GM23248 (cell line): Measurements from ENCODE around the gene GAB2. TPM values are rescaled to one million over a fixed set of nuclear protein-coding genes. Genes with fewer than 3 reads are reported as not detected.

ENCODE experiments used
- DNase-seq: peaks from one replicate; pipeline ENCODE4 v3.0.0-alpha.2; 2015
- H2AFZ ChIP-seq: fragments of 200-600 bp; sonication (generic); 2 replicates; pipeline ENCODE4 v1.6.1; 2016; ENCODE audit warnings: antibody characterized with exemption
- H3F3A ChIP-seq: fragments of 200-600 bp; sonication (generic); 2 replicates; pipeline ENCODE4 v1.6.1; 2016; ENCODE audit warnings: mild to moderate bottlenecking, antibody characterized with exemption, mixed run types; ENCODE audit not compliant: insufficient read depth
- H3K27ac ChIP-seq: fragments of 200-600 bp; sonication (generic); 2 replicates; pipeline ENCODE4 v1.5.1; 2016; ENCODE audit warnings: mild to moderate bottlenecking
- H3K27me3 ChIP-seq: fragments of 200-600 bp; sonication (generic); replicated peaks from 2 replicates; pipeline ENCODE4 v1.6.1; 2016; ENCODE audit warnings: mild to moderate bottlenecking; ENCODE audit not compliant: insufficient read depth
- H3K36me3 ChIP-seq: fragments of 200-600 bp; sonication (generic); 2 replicates; pipeline ENCODE4 v1.6.1; 2016; ENCODE audit warnings: low read depth, mild to moderate bottlenecking
- H3K4me1 ChIP-seq: fragments of 200-600 bp; sonication (generic); 2 replicates; pipeline ENCODE4 v1.6.1; 2016; ENCODE audit warnings: mild to moderate bottlenecking; ENCODE audit not compliant: insufficient read depth
- H3K4me2 ChIP-seq: fragments of 200-600 bp; sonication (generic); one replicate; pipeline ENCODE4 v1.6.1; 2016; ENCODE audit warnings: mild to moderate bottlenecking; ENCODE audit not compliant: unreplicated experiment
- H3K4me3 ChIP-seq: fragments of 200-600 bp; sonication (generic); 2 replicates; pipeline ENCODE4 v1.5.1; 2016; ENCODE audit warnings: mild to moderate bottlenecking
- H3K79me2 ChIP-seq: fragments of 200-600 bp; sonication (generic); 2 replicates; pipeline ENCODE4 v1.6.1; 2016; ENCODE audit warnings: mild to moderate bottlenecking; ENCODE audit not compliant: insufficient read depth
- H3K9ac ChIP-seq: fragments of 200-600 bp; sonication (generic); 2 replicates; pipeline ENCODE4 v1.6.1; 2016; ENCODE audit warnings: mild to moderate bottlenecking
- H3K9me2 ChIP-seq: fragments of 200-600 bp; sonication (generic); 2 replicates; pipeline ENCODE4 v1.6.1; 2016; ENCODE audit warnings: mixed run types, mild to moderate bottlenecking, moderate library complexity; ENCODE audit not compliant: insufficient read depth
- H3K9me3 ChIP-seq: fragments of 200-600 bp; sonication (generic); one replicate; pipeline ENCODE4 v1.6.1; 2017; ENCODE audit warnings: low read depth
- H4K20me1 ChIP-seq: fragments of 200-600 bp; sonication (generic); 2 replicates; pipeline ENCODE4 v1.6.0; 2016; ENCODE audit not compliant: insufficient read depth
- EZH2 ChIP-seq: fragments of 200-600 bp; sonication (generic); IDR thresholded peaks from 2 replicates; pipeline ENCODE4 v1.6.1; 2018; ENCODE audit warnings: antibody characterized with exemption, mild to moderate bottlenecking; ENCODE audit not compliant: insufficient read depth, poor library complexity, severe bottlenecking
- EZH2phosphoT487 ChIP-seq: fragments of 200-600 bp; sonication (generic); IDR thresholded peaks from 2 replicates; pipeline ENCODE4 v1.6.1; 2018; ENCODE audit warnings: antibody characterized with exemption, moderate library complexity, mild to moderate bottlenecking, low read depth; ENCODE audit not compliant: insufficient read depth
- WGBS, 2 experiments: methylation state at CpG; one replicate each; pipeline ENCODE4 v1.1.6; 2015 to 2017; ENCODE audit warnings: low lambda C conversion rate in 2 of 2, low coverage in 1 of 2; ENCODE audit errors: missing lambda C conversion rate in 2 of 2; 5-methylcytosine and 5-hydroxymethylcytosine counted together
- in situ Hi-C: fragments of 300-500 bp; cut with MboI; formaldehyde crosslinking; loops from 2 replicates; pipeline ENCODE4 v1.15.0; 2020
- polyA plus RNA-seq: library from polyadenylated mRNA; unstranded; fragments of >200 nt; fragmentation: Nextera tagmentation; extraction: Ambion mirVana; gene quantifications from 2 replicates; pipeline ENCODE4 v1.2.1, GENCODE V29; 2016
- total RNA-seq: library from RNA; depleted of rRNA; stranded (reverse); fragments of >200 nt; shearing (Covaris generic); gene quantifications from 2 replicates; pipeline ENCODE4 v1.2.3, GENCODE V29; 2014

The GAB2 gene
- total and polyA plus RNA-seq, 2 experiments from 2014 or later: 1.8 to 12.2 TPM

GRCh38 chr11:78331711-78332110 lies 85.9 kb downstream of the GAB2 start:
- H3K4me2 ChIP-seq: no peak overlapping the region
- no peaks in the 10 kb centered on the region for H4K20me1 ChIP-seq
- H3K4me3 ChIP-seq: no peak overlapping the region
- TF ChIP-seq EZH2 (no peak), EZH2phosphoT487 (no peak)
- H3K79me2 ChIP-seq: no peaks in the 10 kb centered on the region; the same call in 1 of the 2 replicates
- H3K9me3 ChIP-seq: no peaks in the 10 kb centered on the region
- in situ Hi-C loops: no loop called here
- no peak for DNase-seq
- no peak overlapping the region for H2AFZ ChIP-seq
- H3K9me2 ChIP-seq: no peaks in the 10 kb centered on the region
- H3F3A ChIP-seq: no peaks in the 10 kb centered on the region
- no peak overlapping the region for H3K9ac ChIP-seq
- 96 to 97% methylated on average over 3 of the region's 3 CpGs for WGBS, 2 experiments
- no peaks in the 10 kb centered on the region for H3K27me3 ChIP-seq
- H3K27ac ChIP-seq: no peak overlapping the region
- H3K4me1 ChIP-seq: 0 out of 2 replicates have a peak, but pooled peaks cover 5% of the 10 kb centered on the region
- no peaks in the 10 kb centered on the region for H3K36me3 ChIP-seq

- TF ChIP-seq EZH2phosphoT487 (no peak), EZH2 (no peak)
- H3K4me3 ChIP-seq: no peak overlapping the region
- no peak overlapping the region for H3K27ac ChIP-seq
- no peaks in the 10 kb centered on the region for H3K9me3 ChIP-seq
- H3K9me2 ChIP-seq: no peaks in the 10 kb centered on the region
- no peaks in the 10 kb centered on the region for H3K36me3 ChIP-seq
- H3K4me1 ChIP-seq: 0 out of 2 replicates have a peak, but pooled peaks cover 5% of the 10 kb centered on the region
- H2AFZ ChIP-seq: no peak overlapping the region
- no peak overlapping the region for H3K9ac ChIP-seq
- no peaks in the 10 kb centered on the region for H3F3A ChIP-seq
- in situ Hi-C loops: no loop called here
- H3K27me3 ChIP-seq: no peaks in the 10 kb centered on the region
- no peak overlapping the region for H3K4me2 ChIP-seq
- 81 to 83% methylated on average over 3 of the region's 3 CpGs for WGBS, 2 experiments
- no peaks in the 10 kb centered on the region for H4K20me1 ChIP-seq
- H3K79me2 ChIP-seq: no peaks in the 10 kb centered on the region; the same call in 1 of the 2 replicates
- no peak for DNase-seq
Observed at GRCh38 chr11:78330361-78330760, 87.3 kb downstream of the GAB2 start.

GRCh38 chr11:78327945-78328344 lies 89.7 kb downstream of the GAB2 start:
- Histone ChIP-seq H3K4me3 (no peak overlapping the region), H3K4me2 (no peak overlapping the region), H3K9me2 (no peaks in the 10 kb centered on the region), H3K27me3 (no peaks in the 10 kb centered on the region), H3K4me1 (0 out of 2 replicates have a peak, but pooled peaks cover 5% of the 10 kb centered on the region), H3K36me3 (no peaks in the 10 kb centered on the region), H2AFZ (no peak overlapping the region), H3K9me3 (no peaks in the 10 kb centered on the region), H3K27ac (no peak overlapping the region), H3F3A (no peaks in the 10 kb centered on the region), H3K79me2 (no peaks in the 10 kb centered on the region; the same call in 1 of the 2 replicates), H3K9ac (no peak overlapping the region), H4K20me1 (no peaks in the 10 kb centered on the region)
- TF ChIP-seq EZH2: no peak
- no peak for TF ChIP-seq EZH2phosphoT487
- no peak for DNase-seq
- in situ Hi-C loops: no loop called here
- 87 to 89% methylated on average over 6 of the region's 6 CpGs for WGBS, 2 experiments

GRCh38 chr11:78325274-78325781 lies 92.3 kb downstream of the GAB2 start:
- no peaks in the 10 kb centered on the region for H3F3A ChIP-seq
- no peak overlapping the region for H3K4me2 ChIP-seq
- H3K9ac ChIP-seq: no peak overlapping the region
- no peak for TF ChIP-seq EZH2
- TF ChIP-seq EZH2phosphoT487: no peak
- no peaks in the 10 kb centered on the region for H3K36me3 ChIP-seq
- H3K9me2 ChIP-seq: no peaks in the 10 kb centered on the region
- no peak overlapping the region for H3K4me3 ChIP-seq
- peaks cover under 1% of the 10 kb centered on the region; the same call in 1 of the 2 replicates for H3K79me2 ChIP-seq
- no peak overlapping the region for H3K27ac ChIP-seq
- H2AFZ ChIP-seq: no peak overlapping the region
- DNase-seq: no peak
- no peaks in the 10 kb centered on the region for H3K27me3 ChIP-seq
- H4K20me1 ChIP-seq: no peaks in the 10 kb centered on the region
- no peaks in the 10 kb centered on the region for H3K4me1 ChIP-seq
- WGBS, 2 experiments: 63% methylated on average over 4 of the region's 4 CpGs
- H3K9me3 ChIP-seq: no peaks in the 10 kb centered on the region
- in situ Hi-C loops: no loop called here

GRCh38 chr11:78323363-78323762 lies 94.3 kb downstream of the GAB2 start:
- Histone ChIP-seq H3K9me2 (no peaks in the 10 kb centered on the region), H3K79me2 (peaks cover 6% of the 10 kb centered on the region; the same call in 1 of the 2 replicates), H3K4me3 (no peak overlapping the region), H3K4me1 (peaks cover 17% of the 10 kb centered on the region), H4K20me1 (no peaks in the 10 kb centered on the region), H3K36me3 (no peaks in the 10 kb centered on the region), H3K9me3 (no peaks in the 10 kb centered on the region), H2AFZ (no peak overlapping the region), H3K27me3 (no peaks in the 10 kb centered on the region), H3F3A (peaks cover 12% of the 10 kb centered on the region; the same call in 1 of the 2 replicates), H3K4me2 (no peak overlapping the region), H3K27ac (no peak overlapping the region), H3K9ac (no peak overlapping the region)
- in situ Hi-C loops: no loop called here
- WGBS, 2 experiments: 95 to 96% methylated on average over 6 of the region's 6 CpGs
- TF ChIP-seq EZH2phosphoT487: no peak
- no peak for TF ChIP-seq EZH2
- no peak for DNase-seq
